ENCODE results near the gene ART3. TPM values are rescaled to one million over a fixed set of nuclear protein-coding genes. Genes with fewer than 3 reads are reported as not detected.

ART3 gene
- total and polyA plus RNA-seq, 9 of the 15 experiments (the other 6 are each of a cell fraction or from before 2014, with no cell fraction given): 0.69 to 1.4 (median 1.1) TPM; not detected in 1

DNA sequence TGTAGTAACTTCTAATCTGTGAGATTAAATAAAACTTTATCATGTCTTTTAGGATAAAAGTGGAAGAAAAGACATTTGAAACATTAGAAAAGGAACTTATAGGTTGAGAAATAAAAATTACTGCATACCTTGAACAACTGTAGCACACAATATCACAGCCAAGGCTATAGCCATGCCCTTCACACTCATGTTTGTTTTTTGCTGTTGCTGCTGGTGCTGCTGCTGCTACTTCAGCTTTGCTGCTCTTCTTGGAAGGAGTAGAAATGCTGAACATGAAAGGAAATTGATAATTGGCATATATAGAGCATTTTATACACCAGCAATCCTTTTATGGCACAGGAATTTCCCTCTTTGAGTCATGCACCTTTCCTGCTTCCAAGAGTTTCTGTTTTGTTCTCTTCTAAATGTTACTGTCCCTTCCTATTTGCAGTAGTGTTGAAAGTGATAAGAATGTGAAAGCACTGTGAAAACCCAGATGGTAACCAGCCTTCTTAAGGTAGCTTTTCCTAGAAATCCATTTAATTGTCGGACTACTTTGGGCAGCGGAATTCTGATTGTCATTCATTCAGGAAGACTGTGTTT lies 38.6 kb upstream of the ART3 start, which contains the start of gene CXCL11 (continued):
- TF ChIP-seq, protein P1, sequence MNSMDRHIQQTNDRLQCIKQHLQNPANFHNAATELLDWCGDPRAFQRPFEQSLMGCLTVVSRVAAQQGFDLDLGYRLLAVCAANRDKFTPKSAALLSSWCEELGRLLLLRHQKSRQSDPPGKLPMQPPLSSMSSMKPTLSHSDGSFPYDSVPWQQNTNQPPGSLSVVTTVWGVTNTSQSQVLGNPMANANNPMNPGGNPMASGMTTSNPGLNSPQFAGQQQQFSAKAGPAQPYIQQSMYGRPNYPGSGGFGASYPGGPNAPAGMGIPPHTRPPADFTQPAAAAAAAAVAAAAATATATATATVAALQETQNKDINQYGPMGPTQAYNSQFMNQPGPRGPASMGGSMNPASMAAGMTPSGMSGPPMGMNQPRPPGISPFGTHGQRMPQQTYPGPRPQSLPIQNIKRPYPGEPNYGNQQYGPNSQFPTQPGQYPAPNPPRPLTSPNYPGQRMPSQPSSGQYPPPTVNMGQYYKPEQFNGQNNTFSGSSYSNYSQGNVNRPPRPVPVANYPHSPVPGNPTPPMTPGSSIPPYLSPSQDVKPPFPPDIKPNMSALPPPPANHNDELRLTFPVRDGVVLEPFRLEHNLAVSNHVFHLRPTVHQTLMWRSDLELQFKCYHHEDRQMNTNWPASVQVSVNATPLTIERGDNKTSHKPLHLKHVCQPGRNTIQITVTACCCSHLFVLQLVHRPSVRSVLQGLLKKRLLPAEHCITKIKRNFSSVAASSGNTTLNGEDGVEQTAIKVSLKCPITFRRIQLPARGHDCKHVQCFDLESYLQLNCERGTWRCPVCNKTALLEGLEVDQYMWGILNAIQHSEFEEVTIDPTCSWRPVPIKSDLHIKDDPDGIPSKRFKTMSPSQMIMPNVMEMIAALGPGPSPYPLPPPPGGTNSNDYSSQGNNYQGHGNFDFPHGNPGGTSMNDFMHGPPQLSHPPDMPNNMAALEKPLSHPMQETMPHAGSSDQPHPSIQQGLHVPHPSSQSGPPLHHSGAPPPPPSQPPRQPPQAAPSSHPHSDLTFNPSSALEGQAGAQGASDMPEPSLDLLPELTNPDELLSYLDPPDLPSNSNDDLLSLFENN (IDR thresholded peaks at IDR 0.05; ENCODE audit: low read depth in 2 of 2, low read length in 2 of 2): no peak
- TF ChIP-seq NKRF (IDR thresholded peaks at IDR 0.05; ENCODE audit: borderline replicate concordance): no peak
- TF ChIP-seq GATA2 (CRISPR knock-in tag; IDR thresholded peaks at IDR 0.05): no peak
- no peak for TF ChIP-seq LARP7 (IDR thresholded peaks at IDR 0.05)
